SW480 (cell line): Measurements from ENCODE around the gene BCAR1.

ENCODE experiments used
- DNase-seq: peaks from one replicate; pipeline ENCODE4 v3.0.0-alpha.2; 2016; ENCODE audit warnings: low spot score

The BCAR1 gene

DNA sequence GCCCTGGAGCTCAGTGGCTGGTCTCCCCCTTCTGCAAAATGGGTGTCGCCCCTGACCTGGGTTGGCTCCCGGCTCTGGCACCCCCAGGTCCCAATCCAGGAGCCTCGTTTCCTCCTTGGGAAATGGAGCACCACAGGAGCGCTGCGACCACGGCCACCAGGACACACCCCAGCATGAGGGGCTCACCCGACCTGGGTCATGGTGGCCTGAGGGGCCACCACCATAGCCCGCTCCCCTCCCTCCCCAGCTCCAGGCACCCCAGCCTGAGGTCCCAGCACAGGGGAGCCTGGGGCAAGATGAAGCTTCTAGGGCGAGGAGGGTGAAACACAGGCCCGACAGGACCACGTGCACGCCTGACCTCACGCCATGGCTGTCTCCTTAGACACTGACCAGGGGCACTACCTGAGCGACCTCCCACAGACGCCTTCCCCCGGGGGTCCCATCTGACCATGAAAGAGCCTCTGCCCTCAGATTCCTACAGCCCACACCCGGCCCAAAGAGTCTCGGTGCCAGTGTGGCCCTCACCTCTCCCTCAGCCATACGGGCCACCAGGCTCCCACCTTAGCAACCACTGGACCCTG lies 11.8 kb downstream of the BCAR1 start:
- no peak for DNase-seq

DNA sequence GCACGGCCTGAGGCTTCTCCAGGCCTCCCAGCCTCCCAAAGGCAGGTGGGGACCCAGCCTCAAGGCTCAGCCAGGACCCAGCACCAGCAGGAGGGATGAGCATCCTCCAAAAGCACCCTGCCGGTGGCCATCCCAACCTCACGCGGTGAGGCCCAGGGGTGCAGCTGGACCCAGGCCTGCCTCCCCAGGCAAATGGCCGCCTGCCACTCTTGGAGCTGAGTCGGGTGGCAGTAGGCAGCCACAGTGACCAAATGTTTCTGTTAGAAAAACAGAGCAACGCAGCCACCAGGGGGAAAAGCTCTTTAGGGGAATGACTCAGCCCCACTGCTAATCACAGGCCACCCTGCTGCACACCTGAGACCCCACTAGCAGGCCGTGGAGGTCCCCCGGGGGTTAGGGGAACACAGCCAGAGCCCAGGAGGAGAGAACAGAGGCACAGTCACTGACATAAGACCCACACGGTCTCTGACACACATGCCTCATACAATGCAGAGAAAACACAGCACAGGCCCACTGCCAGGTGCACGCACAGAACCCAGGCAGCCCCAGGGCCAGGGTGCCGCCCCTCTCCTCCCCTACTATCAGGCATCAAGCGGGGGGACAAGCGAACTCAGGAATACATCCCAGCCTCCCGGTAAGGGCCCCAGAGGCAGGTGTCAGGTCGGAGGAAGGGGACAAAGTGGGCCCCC lies 12.4 kb downstream of the BCAR1 start:
- DNase-seq: no peak

DNA sequence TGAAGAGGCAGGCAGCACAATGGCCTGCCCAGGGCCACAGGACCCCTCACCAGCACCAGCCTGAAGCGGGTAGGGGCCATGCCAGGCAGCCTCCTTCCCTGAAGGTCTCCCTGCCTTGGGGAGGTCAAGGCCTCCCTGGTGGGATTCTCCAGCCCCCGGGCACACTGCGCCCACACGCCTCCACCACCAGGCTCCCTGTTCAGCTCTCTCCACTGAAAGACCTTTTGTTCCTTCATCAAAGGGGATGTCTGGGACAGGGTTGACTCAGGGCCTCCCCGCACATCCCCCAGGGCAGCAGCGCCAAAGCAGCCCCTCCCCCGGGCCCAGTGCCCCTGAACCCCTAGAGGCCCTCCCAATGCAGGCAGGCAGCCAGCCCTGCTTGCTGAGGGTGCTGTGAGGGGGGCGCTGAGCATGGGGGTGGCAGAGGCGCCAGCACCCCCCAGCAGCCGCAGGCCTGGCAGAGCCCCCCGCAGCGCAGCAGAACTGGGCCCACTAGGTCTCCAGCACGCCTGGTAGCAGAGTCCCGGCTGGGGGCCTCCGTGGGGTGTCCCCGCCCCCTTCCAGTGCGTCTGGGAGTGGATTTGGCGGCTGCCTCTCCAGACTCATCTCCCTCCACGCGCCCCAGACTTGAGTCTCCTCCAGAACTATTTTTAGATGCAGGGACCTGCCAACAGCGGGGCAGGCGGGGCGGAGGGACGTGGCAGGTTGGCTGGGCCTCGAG lies 13.1 kb downstream of the BCAR1 start:
- DNase-seq: no peak

DNA sequence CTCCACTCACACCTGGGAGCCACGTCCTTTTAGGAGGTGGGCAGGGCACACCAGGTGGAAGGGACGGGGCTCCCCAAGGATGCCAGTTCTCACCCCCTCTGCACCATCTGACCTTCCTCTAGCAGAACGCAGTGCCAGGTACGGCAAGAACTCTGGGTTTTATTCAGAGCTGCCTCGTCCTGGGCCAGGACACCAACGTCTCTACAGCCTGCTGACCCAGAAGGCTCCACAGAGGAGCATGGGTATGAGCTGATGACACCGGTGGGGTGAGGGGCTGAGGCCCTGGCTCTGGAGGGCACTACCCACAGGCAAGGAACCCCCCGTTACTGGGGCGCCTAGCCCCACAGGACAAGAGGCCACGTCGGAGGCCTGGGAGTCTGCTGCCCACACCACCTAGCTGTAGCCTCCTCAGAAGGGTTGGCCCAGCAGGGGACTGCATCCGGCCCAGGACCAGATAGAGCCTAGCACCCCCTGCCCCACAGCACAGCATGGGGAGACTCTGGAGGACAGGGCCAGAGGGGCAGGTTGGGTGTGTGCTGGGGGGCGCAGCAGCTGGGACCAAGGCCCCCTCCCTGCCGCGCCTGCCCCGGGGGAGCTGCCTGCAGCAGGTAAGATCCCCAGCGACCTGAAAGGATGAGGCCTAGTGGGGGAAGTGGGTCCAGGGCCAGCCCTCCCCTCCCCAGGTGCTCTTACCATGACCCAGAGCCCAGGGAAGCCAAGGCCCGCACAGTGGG lies 13.9 kb downstream of the BCAR1 start:
- DNase-seq: no peak

DNA sequence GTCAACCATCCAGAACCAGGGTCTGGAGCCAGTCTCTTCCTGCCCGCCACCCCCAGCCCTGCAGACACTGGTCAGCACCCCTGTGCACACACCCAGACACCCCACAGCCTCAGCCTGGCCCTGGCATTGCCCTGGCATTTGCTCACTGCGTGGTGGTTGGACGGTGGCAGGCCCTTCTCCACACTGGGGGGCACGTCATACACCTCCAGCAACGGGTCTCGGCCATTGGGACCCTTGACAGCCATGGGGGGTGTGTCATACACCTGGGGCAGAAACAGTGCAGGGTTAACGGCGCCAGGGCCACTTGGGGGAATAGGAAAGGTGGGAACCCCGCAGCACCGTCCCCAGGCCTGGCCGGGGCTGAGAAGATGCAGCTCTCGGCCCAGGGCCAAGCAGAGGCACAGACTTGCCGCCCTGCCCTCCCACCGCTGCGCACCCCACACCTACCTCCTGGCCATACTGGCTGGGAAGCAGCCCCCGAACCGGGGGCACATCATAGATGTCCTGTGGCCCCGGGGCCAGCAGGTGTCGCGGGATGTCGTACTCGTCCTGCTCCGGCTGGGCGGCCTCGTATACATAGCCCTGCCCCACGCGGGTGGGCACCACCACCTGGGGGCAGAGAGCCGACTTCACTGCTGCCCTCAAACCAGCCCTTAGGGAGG lies 14.6 kb downstream of the BCAR1 start:
- DNase-seq: no peak

DNA sequence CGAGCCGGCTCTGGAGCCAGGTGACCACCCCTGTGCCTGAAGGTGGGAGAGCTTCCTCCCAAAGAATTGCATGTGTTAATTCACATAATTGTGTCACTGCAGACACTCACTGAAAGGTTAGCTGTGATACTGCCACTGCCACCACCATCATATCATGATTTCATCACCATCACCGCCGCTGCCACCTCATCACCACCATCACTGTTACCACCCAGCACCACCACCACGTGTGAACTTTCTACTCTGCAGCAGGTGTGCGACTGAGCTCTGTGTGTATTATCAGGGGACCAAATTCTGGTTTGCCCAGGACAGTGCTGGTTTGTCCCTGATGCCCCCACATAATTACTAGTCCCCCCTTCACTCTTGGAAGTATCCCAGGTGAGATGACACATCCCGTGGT lies 15.2 kb downstream of the BCAR1 start:
- no peak for DNase-seq

DNA sequence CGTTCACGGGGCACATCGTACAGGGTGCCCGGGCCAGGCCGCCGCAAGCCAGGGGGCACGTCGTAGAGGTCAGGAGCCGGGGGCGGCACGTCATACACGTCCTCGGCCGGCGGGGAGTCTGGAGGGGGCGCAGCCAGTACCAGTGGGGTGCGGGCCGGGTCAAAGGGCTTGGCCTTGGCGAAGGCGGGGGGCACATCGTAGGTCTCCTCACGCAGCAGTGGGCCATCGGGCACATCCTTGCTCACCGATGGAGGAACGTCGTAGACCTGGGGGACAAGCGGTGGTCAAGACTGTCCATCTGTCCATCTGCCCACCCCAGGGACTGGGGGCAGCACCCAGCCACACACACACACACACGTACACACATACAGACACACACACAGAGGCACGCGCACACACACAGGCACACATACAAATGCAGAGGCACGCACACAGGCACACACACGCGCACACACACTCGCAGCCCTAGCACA lies 15.7 kb downstream of the BCAR1 start:
- DNase-seq: no peak

DNA sequence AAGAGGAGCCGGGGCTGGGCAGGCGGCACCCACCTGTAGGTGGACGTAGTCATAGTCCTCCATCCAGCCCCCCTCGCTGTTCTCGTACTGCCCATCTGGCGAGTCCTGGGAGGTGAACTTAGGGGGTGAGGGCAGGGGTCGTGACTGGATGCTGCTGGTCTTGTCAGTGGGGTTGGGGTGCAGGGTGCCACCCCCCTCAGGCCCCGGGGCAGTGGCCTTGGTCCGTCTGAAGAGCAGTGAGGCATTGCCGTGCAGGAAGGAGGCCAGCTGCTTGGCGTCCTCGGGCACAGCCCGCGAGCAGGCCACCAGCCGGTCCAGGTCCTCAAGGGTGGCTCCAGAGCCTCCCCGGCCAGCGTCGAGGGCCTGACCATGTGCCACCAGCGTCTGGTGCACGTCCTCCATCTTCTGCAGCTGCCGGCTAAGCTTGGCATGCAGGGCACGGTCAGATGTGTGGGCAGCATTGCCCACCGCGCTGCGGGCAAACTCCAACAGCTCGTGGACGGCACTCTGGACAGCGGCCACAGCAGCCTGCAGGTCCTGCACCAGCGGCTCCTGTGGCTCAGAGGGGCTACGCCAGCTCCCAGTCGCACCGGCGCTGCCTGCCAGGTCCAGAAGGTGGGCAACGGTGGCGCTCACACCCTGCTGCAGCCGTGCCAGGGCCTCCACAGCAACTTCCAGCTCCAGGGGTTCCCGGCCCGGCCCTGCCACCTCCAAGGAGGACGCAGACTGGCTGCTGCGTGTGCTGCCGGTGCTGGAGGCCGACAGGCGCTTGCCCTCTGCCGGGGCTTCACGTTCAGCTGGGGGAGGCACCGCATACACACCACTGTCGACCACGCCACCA lies 16.3 kb downstream of the BCAR1 start:
- no peak for DNase-seq

DNA sequence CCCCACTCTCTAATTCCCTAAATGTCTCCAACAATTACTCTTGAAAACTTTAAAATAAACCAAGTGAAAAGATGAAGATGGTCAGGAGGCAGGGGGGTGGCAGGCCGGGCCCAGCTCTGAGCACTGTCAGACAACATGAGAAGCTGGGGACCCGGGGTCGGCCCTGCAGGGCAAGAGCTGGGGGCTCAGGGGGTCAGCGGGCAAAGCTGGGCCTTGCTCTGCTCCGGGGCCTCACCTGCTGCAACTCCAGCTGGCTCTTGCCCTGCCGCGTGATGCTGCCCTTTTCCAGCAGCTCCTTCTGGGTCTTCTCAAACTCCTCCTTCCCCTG lies 17.8 kb downstream of the BCAR1 start:
- no peak for DNase-seq

DNA sequence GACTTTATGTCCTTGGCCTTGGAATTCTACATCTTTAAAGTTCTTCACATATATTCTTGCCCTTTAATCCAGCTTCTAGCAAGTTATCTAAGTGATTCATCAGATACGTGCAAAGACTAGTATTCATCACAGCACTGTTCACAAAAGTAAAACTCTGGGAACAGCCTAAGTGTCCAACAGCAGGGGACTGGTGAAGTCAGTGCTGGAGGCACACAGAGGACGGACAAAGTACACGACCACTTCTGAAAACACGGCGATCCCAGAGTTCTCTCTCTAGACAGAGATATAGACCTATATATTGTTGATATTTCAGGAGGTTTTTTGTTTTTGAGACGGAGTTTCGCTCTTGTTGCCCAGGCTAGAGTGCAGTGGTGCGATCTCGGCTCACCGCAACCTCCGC lies 19.9 kb downstream of the BCAR1 start:
- no peak for DNase-seq

DNA sequence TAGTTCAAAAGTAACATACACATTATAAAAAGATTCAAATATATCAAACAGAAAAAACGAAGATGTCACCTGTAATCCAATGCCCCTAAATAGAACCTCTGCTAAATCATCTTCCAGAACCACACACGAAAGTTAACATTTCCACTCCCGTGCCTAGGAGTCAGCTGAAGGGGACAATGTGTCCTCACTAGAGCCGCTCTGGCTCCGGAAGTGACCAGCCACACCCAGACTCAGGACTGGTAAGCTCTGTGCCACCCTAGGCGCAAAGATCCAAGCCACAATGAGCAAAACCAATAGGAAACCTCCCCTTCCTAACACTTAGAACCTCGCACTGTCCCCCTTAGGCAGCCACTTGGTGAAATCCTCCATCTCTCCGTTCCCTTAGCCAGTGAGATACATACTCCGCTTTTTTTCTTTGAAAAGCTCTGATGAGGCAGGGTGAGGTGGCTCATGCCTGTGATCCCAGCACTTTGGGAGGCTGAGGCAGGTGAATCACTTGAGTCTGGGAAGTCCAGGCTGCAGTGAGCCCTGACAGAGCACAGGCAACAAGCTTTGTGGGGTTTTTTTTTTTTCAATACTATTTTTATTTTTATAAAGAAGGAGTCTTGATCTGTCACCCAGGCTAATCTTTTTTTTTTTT lies 20.8 kb downstream of the BCAR1 start:
- no peak for DNase-seq

DNA sequence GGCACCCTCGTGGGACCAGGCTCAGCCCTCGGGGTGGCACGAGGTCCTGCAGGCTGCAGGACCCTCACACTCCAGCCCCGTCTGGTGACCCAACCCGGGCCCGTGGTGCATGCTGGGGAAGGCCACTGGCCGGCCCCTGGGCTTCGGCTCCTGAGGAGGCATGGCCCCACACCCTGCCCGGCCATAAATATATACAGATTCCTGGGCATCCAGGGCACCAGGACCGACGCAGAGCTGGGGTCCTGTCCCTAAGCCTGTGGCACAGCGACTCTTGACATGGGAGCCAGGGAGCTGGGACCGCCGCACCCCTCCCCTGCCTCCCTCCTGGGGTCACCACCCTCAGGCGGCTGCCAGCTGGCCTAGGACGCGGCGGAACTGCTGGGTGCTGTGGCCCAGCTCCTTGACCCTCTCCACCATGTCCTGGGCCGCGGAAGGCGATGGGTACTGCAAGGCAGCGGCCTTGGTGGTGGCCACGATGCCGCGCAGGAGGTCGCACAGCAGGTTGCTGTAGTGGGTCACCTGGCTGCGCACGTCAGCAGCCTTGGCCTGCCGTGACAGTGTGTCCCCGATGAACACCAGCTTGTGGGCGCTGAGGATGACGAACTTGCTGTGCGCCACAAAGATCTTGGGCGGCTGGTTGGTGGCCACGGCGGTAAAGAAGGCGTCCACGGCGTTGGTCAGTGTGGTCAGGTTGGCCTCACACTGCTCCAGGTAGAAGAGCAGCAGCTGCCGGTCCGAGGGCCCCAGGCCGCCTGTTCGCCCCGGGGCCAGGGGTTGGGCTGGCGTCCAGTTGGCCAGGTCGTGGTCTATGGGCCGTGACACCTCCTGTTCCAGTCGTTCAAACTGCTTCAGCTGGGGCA lies 22.0 kb downstream of the BCAR1 start:
- no peak for DNase-seq

DNA sequence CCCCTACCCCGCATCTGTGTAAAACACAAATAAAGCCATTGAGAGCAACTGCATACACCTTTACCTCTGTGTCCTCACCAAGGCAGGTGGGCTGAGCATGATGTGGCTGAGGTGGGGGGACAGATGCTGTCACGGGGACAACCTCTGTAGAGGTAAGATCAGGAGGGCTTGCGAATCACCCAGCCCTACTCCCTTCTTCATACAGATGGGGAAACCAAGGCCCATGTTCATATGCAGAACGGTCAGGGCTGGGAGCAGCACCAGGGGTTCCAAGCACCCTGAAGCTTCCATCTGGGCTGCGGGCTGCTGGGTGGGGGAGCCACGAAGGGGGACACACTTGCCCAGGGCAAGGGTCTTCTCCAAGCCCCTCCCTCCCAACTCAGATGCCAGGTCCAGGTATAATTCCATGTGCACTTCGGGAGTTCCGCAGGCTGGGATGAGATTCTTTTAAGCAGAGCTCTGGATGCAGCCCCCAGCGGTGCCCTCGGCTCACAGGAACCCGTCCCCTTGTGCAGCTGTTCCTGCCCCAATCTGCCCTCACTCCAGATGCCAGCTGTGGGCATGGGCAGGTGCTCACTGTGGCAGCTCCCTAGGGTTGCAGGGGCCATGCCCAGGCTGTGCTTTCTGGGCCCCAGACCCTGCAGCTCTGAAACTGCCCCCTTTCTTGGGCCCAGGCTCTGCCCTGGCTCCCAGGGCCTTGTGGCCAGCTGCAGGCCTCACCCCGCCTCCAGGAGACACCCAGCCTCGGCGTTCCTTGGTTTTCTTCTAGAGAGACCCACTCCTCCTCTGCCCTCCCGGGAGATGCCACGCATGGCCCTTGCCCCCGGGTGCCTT lies 23.1 kb downstream of the BCAR1 start:
- no peak for DNase-seq

DNA sequence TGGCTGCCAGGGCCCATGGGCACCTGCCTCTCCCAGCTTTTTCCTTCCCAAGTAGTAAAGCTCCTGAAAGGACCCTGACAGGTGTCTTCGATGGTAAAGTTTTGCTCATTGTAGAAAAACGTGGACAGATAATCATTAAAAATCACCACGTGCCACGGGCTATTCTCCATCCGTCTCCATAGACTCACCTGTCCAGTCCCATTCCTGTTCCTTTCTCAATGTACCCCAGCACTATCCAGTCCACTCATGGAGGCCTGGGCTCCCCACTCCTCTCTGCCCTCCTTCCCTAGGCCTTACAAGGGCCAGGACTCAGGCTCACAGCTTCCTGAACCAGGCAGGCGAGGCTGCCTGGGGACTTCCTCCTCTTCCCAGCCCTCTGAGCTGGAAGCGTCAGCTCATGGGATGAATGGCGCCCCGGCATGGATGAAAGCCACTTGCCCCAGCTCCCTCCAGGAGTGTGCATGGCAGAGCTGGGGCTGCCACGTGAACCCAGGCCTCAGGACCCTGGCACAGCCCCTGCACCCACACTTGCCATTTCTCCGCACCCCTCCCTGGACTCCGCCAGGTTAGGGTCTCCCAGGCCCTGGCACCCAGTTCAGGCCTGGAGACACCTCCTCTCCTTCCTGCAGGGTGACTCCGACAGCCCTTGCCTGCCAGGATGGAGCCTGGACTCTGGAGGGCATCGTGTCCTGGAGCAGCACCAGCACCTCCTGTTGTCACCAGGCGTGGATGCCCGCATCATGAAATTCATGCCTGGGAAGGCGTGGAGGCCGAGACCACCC lies 23.9 kb downstream of the BCAR1 start:
- no peak for DNase-seq

DNA sequence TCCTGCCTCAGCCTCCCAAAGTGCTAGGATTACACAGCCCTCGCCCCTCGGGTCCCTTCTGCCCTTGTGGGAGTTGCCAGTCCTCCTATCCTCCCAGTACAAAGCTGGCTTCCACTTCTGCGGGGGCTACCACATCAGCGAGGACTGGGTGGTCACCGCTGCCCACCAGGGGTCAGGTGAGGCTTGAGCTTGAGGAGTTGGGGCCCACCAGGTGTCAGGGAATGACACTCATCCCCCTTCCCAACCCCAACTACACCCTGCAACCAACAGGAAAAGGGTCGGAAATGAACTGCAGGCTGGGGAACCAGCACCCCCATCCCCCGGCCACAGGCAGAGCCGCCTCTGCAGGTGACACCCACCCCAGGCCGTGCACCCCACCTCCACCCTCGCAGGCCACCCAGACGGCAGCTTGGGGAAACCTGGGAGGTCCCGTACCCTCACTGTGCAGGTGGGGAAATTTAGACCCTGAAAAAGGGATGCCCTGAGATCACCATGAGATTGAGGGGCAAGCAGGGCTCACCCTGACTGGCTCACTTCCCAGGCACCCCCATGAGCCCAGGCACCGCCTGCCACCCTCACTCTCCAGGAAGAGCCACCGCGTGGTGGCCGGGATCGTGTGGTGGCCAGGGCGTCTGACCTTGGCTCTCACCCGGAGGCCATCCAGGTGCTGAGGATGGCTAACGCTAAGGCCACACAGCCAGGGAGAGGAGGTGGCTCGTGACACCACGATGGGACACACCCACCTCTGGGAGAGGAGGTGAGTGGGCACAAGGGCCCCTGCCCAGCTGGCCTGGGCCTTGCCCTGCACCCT lies 24.7 kb downstream of the BCAR1 start:
- DNase-seq: no peak

DNA sequence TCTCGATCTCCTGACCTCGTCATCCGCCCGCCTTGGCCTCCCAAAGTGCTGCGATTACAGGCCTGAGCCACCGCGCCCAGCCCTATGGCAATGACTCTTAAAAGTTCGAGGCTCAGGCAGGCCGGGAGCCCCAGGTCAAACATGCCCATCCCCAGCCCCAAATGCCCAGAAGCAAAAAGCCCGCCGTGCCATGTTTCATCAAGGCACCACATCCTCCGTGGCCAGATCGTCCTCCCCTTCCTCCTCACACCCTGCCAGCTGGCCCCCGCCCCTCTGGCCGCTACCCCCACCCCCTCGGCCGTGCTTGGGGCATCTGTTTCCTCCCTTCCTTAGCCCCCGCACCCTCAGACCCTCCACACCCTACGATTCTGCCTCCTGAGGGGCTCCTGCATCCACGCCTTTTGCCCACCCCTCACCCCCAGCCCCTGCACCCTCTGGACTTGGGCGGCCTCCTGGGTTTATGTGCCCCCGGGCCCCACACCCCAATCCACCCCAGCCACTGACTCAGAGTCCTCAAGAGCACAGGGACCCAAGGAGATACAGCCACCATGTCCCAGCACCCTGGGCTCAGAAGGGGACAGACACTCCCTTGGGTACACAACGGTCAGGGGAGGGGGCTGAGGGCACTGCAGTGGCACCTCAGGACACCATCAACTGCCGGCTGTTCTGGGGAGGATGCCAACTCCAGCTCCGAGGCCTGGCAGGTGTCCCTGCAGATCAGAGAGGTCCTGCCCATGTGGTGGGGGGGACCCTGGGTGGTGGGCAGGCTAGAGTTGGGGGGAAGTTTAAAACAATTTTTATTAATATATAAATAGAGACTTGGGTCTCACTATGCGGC lies 25.5 kb downstream of the BCAR1 start:
- DNase-seq: no peak
